ENCODE results near the gene CLK4. TPM values are rescaled to one million over a fixed set of nuclear protein-coding genes. Genes with fewer than 3 reads are reported as not detected.

CLK4 gene
- polyA plus RNA-seq, 2 of the 4 experiments (the other 2 are of a cell fraction): 13.1 to 26.0 TPM

GRCh38 chr5:178590141-178590923, 36.5 kb downstream of the CLK4 start, which contains the start of gene COL23A1:
Gene COL23A1 (minus strand): TSS chr5:178590393.
- CTCF ChIA-PET: interaction anchor here (1.1 to 1.8 kb wide), 2 partner anchors 34 to 307 kb away, joined by 3 read pairs; no protein-coding TSS in a partner anchor
- POLR2A ChIA-PET: no interaction called here
- H3K27ac ChIP-seq: no peak within 1 kb of the TSS
- no peak for FAIRE-seq
- WGBS (ENCODE audit: missing lambda C conversion rate): 22% methylated on average over 18 of the region's 78 CpGs
- peak in 1 of 2 experiments; percentile 48; a peak in 2 of 6 replicates for ATAC-seq
- TF ChIP-seq EHF (CRISPR knock-in tag; IDR thresholded peaks at IDR 0.05) (no peak), RAD21 (conservative IDR thresholded peaks at IDR 0.05 in 1 of 2, IDR thresholded peaks at IDR 0.05 in 1 of 2) (peak; percentile 38 to 40; a peak in 3 of 5 replicates), CTCF (IDR thresholded peaks at IDR 0.05) (peak; percentile 23; the same call in 2 of the 3 replicates), ZFP36 (IDR thresholded peaks at IDR 0.05; ENCODE audit: borderline replicate concordance, partially characterized antibody) (no peak), SMC3 (IDR thresholded peaks at IDR 0.05) (peak; percentile 26; the same call in 1 of the 3 replicates)
- peaks cover 33% of the 10 kb centered on the region for H3K9me3 ChIP-seq
- peak in 1 of 2 experiments; percentile 17 for DNase-seq (ENCODE audit: low read depth in 1 of 2, low spot score in 1 of 2)
- H3K4me3 ChIP-seq: peak within 1 kb of the TSS; percentile 36
- H3K4me2 ChIP-seq: peak within 1 kb of the TSS; percentile 81
- peaks cover 5% of the 10 kb centered on the region; the same call in 1 of the 3 replicates for H3K4me1 ChIP-seq

GRCh38 chr5:178589180-178590140, 37.4 kb downstream of the CLK4 start:
- peaks cover 28% of the 10 kb centered on the region for H3K9me3 ChIP-seq
- H3K27ac ChIP-seq: no peak overlapping the region
- no peak for FAIRE-seq
- peak overlapping the region; percentile 36; the same call in 2 of the 3 replicates for H3K4me3 ChIP-seq
- ChIA-PET POLR2A (no interaction called here), CTCF (interaction anchor here (1.1 to 1.8 kb wide), 2 partner anchors 35 to 306 kb away, joined by 3 read pairs; no protein-coding TSS in a partner anchor)
- no peak for DNase-seq (ENCODE audit: low read depth in 1 of 2, low spot score in 1 of 2)
- H3K4me1 ChIP-seq: peaks cover 5% of the 10 kb centered on the region; the same call in 1 of the 3 replicates
- TF ChIP-seq HDAC2 (IDR thresholded peaks at IDR 0.05) (no peak), TP53 (CRISPR knock-in tag; IDR thresholded peaks at IDR 0.05) (no peak), EHF (CRISPR knock-in tag; IDR thresholded peaks at IDR 0.05) (no peak), BHLHE40 (IDR thresholded peaks at IDR 0.05; ENCODE audit: low read depth, low read length) (no peak), RAD21 (conservative IDR thresholded peaks at IDR 0.05 in 1 of 2, IDR thresholded peaks at IDR 0.05 in 1 of 2) (no peak), BCL3 (IDR thresholded peaks at IDR 0.05) (no peak), FOXS1 (CRISPR knock-in tag; IDR thresholded peaks at IDR 0.05) (no peak), SREBF2 (IDR thresholded peaks at IDR 0.05) (no peak), CHD2 (IDR thresholded peaks at IDR 0.05; ENCODE audit: low read length, partially characterized antibody) (no peak), RARB (CRISPR knock-in tag; IDR thresholded peaks at IDR 0.05) (no peak), MAFK (IDR thresholded peaks at IDR 0.05; ENCODE audit: partially characterized antibody) (no peak), HES2 (IDR thresholded peaks at IDR 0.05) (no peak), ZNF302 (CRISPR knock-in tag; IDR thresholded peaks at IDR 0.05) (no peak)
- peak overlapping the region; percentile 81 for H3K4me2 ChIP-seq
- WGBS (ENCODE audit: missing lambda C conversion rate): 44% methylated on average over 51 of the region's 91 CpGs
- ATAC-seq: peak in 1 of 2 experiments; percentile 10; a peak in 1 of 6 replicates

GRCh38 chr5:178588769-178589168, 38.1 kb downstream of the CLK4 start:
- no peak for ATAC-seq
- DNase-seq (ENCODE audit: low read depth in 1 of 2, low spot score in 1 of 2): no peak
- H3K4me2 ChIP-seq: no peak overlapping the region
- ChIA-PET CTCF (no interaction called here), POLR2A (no interaction called here)
- no peak overlapping the region for H3K27ac ChIP-seq
- peaks cover 5% of the 10 kb centered on the region; the same call in 1 of the 3 replicates for H3K4me1 ChIP-seq
- H3K9me3 ChIP-seq: peaks cover 21% of the 10 kb centered on the region
- FAIRE-seq: no peak
- H3K4me3 ChIP-seq: no peak overlapping the region
- whole genome bisulfite sequencing (ENCODE audit: missing lambda C conversion rate): 49% methylated on average over 6 of the region's 8 CpGs
- no peak for TF ChIP-seq ESRRA (IDR thresholded peaks at IDR 0.05; ENCODE audit: borderline replicate concordance, low read length)
- no peak for TF ChIP-seq JUN (IDR thresholded peaks at IDR 0.05)
- TF ChIP-seq MAFK (IDR thresholded peaks at IDR 0.05; ENCODE audit: partially characterized antibody): no peak
- no peak for TF ChIP-seq RNF2 (IDR thresholded peaks at IDR 0.05; ENCODE audit: borderline replicate concordance, low read depth)
- no peak for TF ChIP-seq FOSB (CRISPR knock-in tag; IDR thresholded peaks at IDR 0.05)
- no peak for TF ChIP-seq CTCF (IDR thresholded peaks at IDR 0.05)
- no peak for TF ChIP-seq FOSL2 (IDR thresholded peaks at IDR 0.05)
- TF ChIP-seq FOSL2 (CRISPR knock-in tag; IDR thresholded peaks at IDR 0.05): no peak
- no peak for TF ChIP-seq TFCP2L1 (CRISPR knock-in tag; IDR thresholded peaks at IDR 0.05)
- no peak for TF ChIP-seq POLR2A (IDR thresholded peaks at IDR 0.05; ENCODE audit: low read length)
- TF ChIP-seq PBX3 (IDR thresholded peaks at IDR 0.05): no peak
